NCI-H446 (cell line): Measurements from ENCODE around the gene HOXD13.
A peak's percentile ranks its signal among the peaks of the same experiment; 100 is the strongest.

Experiments
- DNase-seq, 2 experiments: peaks; one replicate each; lab custom pipeline; 2025; lab: John Stamatoyannopoulos, UW

Gene HOXD13

GRCh38 chr2:176121190-176122051 lies 28.9 kb downstream of the HOXD13 start:
- no peak for DNase-seq

GRCh38 chr2:176122052-176122682 lies 29.6 kb downstream of the HOXD13 start:
- peak in 1 of 2 experiments; percentile 58 for DNase-seq

DNA sequence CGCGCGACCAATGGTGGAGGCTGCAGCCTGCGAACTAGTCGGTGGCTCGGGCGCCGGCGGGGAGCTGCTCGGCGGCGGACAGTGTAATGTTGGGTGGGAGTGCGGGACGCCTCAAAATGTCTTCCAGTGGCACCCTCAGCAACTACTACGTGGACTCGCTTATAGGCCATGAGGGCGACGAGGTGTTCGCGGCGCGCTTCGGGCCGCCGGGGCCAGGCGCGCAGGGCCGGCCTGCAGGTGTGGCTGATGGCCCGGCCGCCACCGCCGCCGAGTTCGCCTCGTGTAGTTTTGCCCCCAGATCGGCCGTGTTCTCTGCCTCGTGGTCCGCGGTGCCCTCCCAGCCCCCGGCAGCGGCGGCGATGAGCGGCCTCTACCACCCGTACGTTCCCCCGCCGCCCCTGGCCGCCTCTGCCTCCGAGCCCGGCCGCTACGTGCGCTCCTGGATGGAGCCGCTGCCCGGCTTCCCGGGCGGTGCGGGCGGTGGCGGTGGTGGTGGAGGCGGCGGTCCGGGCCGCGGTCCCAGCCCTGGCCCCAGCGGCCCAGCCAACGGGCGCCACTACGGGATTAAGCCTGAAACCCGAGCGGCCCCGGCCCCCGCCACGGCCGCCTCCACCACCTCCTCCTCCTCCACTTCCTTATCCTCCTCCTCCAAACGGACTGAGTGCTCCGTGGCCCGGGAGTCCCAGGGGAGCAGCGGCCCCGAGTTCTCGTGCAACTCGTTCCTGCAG lies 30.3 kb downstream of the HOXD13 start, which contains the start of gene HOXD9:
HOXD9 (plus strand) TSS at position 37 of the 728 bp plus-strand sequence; CDS start at position 87, 50 bp downstream.
- DNase-seq, result peak in 1 of 2 experiments; percentile 72

DNA sequence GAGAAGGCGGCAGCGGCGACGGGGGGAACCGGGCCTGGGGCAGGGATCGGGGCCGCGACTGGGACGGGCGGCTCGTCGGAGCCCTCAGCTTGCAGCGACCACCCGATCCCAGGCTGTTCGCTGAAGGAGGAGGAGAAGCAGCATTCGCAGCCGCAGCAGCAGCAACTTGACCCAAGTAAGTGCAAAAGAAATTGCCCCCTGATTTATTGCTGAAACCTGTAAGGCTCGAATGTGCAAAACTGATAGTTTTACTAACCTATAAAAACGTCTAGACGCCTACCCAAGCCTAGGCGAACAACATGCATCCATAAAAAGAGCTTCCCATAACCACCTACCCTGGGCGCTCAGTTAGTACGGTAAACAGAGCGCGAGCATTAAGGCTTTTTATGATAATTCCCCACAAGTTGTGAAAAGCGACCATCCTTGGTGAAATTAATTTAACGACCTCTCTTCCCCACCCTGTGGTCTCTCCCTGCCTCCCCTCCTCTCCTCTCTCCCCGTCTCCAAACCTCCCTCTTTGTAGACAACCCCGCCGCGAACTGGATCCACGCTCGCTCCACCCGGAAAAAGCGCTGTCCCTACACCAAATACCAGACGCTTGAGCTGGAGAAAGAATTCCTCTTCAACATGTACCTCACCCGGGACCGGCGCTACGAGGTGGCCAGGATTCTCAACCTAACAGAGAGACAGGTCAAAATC lies 31.0 kb downstream of the HOXD13 start:
- DNase-seq, result no peak

DNA sequence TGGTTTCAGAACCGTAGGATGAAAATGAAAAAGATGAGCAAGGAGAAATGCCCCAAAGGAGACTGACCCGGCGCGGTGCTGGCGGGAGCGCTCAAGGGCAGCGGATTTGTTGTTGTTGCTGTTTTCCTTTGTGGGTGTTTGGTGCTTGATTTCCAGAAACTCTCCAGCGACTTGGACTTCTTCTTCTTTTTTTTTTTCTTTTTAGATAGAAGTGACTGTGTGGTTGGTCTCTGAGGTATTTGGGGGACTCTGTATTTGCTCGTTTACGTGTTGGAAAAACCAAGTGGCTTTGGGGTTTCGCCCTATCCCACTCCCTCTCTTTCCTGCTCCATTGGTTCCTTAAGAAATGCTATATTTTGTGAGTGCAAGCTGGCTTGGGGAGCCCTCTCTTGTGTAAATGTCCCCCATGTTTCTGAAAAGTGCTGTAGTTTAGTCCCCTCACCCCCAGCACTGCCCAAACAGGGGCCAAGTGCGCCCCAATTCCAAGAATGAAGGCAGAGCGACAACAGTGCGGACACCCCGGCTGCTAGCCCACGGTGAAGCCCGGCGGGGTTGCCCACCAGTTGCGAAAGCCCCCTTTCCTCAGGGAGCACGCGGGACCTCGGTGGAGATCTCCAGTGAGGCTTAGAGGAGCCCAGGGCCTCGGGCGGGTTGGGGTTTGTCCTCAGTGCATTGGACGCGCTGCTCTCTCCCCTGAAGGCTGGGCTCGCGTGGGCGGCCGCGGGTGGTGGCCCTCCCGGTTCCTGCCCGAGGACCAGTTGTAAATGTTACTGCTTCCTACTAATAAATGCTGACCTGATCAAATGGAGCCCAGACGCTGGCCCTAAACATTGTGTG lies 31.8 kb downstream of the HOXD13 start:
- no peak for DNase-seq

- no peak for DNase-seq
Measured at GRCh38 chr2:176124947-176125771, 32.6 kb downstream of the HOXD13 start.

DNA sequence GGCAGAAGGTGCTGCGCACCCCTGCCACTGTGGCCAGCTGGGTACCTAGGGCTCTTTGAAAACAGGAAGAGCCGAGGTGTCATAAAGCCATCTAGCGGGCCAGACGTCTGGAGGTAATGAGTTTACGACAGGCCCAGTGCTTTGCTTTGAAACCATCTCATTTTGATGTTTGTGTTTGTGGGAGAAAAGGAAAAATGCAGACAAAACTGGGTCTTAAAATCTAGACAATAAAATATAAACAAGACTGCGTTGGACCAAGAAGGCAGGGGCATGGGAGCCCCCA lies 33.2 kb downstream of the HOXD13 start:
- no peak for DNase-seq

GRCh38 chr2:176126929-176127773 lies 34.6 kb downstream of the HOXD13 start:
- peak; percentile 33 to 64 for DNase-seq

DNA sequence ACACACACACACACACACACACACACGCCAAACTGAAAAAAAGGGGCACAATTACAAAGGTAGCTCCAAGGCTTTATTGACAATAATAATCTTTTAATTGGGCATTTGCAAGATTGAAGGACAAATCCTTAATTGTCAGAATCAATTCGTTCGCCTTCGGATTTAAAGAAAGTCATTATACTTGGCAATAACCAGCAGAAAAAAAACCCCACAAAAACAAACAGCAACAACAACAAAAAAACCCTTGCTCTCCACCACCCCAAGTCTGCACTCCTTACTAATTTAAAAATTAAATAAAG lies 35.2 kb downstream of the HOXD13 start:
- no peak for DNase-seq

- DNase-seq, result no peak
Measured at GRCh38 chr2:176128172-176128981, 35.9 kb downstream of the HOXD13 start.

DNA sequence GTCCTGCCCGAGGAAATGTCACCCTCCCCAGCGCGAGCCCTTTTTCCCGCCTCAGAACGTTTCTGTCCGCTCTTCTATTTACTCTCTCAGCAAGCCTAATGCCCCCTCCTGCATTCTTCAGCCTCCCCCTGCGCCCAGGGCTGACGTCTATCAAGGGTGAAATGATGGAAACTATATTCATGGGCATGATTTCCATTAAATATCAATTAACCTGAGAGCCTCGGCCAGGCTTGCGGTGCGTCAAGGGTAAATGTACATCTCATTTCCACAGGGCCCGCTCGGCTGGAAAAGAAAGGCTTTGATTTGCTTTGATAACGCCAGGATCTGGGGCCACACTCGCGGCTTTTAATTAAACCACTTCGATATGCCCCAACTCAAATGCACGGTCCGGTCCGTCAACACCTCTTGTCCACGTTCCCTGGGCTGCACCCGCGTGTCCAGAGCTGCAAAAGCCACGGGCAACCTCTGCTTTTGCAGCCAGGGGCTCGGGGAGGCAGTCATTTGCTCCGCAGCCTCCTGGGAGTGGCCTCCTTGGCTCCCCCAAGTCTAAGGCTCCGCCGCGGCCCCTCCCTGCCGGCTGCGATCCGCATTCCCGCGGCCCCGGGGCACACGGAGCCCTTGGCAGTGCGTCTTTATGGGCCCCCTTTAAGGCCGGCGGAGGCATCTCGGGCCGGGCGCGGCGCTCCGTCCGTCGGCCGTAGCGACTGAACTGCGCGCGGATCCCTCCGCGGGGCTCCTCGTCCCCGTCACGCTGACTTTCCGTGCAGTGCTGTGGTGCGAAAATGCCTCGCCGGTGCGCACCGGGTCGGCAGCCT lies 36.7 kb downstream of the HOXD13 start, which contains the start of gene HOXD8:
HOXD8 (plus strand) TSS at position 724 of the 815 bp plus-strand sequence. CDS start 662 bp downstream, outside the sequence.
- DNase-seq, result peak in 1 of 2 experiments; percentile 77

DNA sequence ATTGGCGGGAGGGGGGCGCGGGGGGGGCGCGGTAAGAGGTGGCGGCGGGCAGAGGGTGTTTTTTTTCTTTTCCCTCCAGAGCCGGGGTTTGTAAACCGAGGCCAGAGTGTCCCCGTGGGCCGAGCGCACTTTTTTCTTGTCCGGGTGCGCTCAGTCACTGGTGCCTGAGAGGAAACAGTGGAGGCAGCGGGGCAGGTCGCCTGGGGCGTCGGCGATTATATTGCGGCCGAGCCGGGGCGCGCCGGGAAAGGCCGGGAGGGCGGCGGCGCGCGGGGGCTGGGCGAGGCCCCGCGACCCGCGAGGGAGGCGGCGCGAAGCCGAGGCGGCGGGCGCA lies 37.3 kb downstream of the HOXD13 start:
- DNase-seq, result no peak

GRCh38 chr2:176130147-176130956 lies 37.8 kb downstream of the HOXD13 start:
- DNase-seq, result peak in 1 of 2 experiments; percentile 36

- no peak for DNase-seq
Measured at GRCh38 chr2:176130957-176131847, 38.7 kb downstream of the HOXD13 start.

DNA sequence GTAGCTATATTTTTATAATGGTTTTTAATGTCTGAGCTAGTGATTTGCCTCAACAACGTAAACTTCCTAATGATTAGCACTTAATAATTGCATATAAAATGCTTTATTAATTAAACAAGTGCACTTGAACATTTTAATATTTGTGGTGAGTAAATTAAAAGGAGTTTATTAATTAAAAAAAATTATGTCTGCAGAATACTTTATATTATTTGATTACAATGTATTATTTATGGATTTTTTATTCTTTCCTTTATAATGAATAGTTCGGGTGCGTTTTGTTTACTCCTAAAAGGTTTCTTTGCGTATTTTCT lies 39.3 kb downstream of the HOXD13 start:
- no peak for DNase-seq
